Peyer's patch (tissue), 4 donors: Measurements from ENCODE around the gene PHLDB1. TPM values are rescaled to one million over a fixed set of nuclear protein-coding genes. Genes with fewer than 3 reads are reported as not detected.
"Not testable (repeated sequence)": the region's sequence is repeated elsewhere in the genome, so short reads cannot be mapped to it uniquely, and the experiment has no call there.

Source experiments
- DNase-seq, 3 donors: peaks; one replicate each; pipeline ENCODE4 v3.0.0-alpha.2; 2017 to 2019
- H3K27ac ChIP-seq, 4 donors: fragments of 200-600 bp; sonication (generic); one replicate each; pipeline ENCODE4 v1.5.1; 2016 to 2019
- H3K27me3 ChIP-seq, 2 donors: fragments of 200-600 bp; sonication (generic); one replicate each; pipeline ENCODE4 v1.5.1; 2019
- H3K36me3 ChIP-seq, 3 donors: fragments of 200-600 bp; sonication (generic); one replicate each; pipeline ENCODE4 v1.5.1; 2016 to 2019
- H3K4me1 ChIP-seq, 4 donors: fragments of 200-600 bp; sonication (generic); one replicate each; pipeline ENCODE4 v1.5.1; 2016 to 2019
- H3K4me3 ChIP-seq, 4 donors: fragments of 200-600 bp; sonication (generic); 1 replicate in 3 of 4; 2 replicates in 1 of 4; pipeline ENCODE4 v1.5.1; 2016 to 2019; ENCODE audit warnings: mild to moderate bottlenecking in 1 of 4
- H3K9me3 ChIP-seq, 4 donors: fragments of 200-600 bp; sonication (generic); one replicate each; pipeline ENCODE4 v1.5.1; 2016 to 2019; ENCODE audit warnings: mild to moderate bottlenecking in 1 of 4
- CTCF ChIP-seq, 6 experiments: fragments of 450-650 bp in 4 of 6; fragments of 200-600 bp in 2 of 6; sonication (generic) in 1 of 6; IDR thresholded peaks; one replicate each; pipeline ENCODE4 v1.5.1; 2017 to 2019; ENCODE audit warnings: antibody characterized with exemption in 6 of 6, mild to moderate bottlenecking in 3 of 6, moderate library complexity in 1 of 6
- POLR2A ChIP-seq, 2 donors: fragments of 450-650 bp; IDR thresholded peaks; one replicate each; pipeline ENCODE4 v1.5.1; 2017; ENCODE audit warnings: antibody characterized with exemption in 2 of 2, mild to moderate bottlenecking in 2 of 2, moderate library complexity in 2 of 2
- total RNA-seq, 4 donors: library from RNA; depleted of rRNA; stranded (reverse); fragments of >200 nt; gene quantifications; one replicate each; pipeline ENCODE4 v1.1.0, GENCODE V29; 2016

Gene PHLDB1
- total RNA-seq, 4 donors from 2014 or later, result 32.4 to 380 (median 93.8) TPM

DNA sequence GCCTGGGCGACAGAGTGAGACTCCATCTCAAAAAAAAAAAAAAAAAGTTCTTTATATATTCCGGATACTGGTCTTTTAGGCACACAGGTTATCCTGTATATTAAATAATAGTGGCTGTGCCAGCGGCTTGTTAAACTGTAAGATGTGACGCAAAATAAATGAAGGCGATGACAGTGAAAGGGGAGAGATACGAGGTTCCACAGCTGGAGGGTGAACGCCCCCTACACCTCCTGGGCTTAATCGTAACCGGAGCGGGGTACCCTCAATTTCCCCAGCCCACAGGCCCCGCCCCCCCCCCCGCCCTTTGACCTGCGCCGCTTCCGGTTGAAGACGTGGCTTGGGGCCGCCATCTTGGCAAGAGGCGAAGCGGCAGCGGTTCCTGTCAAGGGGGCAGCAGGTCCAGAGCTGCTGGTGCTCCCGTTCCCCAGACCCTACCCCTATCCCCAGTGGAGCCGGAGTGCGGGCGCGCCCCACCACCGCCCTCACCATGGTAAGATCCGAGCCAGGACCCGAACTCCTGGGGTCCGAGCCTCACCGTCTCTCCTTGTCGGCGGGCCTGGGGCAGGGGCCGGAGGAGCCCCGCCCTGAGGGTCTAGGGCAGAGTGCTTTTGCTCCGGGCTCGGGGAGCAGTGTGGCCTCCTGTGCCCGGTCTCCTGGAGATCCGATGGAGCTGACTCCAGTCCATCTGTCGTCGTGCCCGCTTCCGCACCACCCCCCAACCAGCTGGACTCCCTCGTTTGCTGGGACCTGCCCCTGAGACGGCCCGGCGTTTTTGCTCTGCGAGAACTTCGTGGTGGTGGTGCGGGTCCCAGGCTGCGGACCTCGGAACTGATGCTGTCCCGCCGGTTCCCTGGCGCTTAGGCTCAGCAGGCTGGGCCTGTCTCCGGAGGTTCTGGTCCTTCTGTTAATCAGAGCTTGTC, 35.1 kb upstream of the PHLDB1 start, which contains the start of gene ARCN1:
TSS of gene ARCN1 (plus strand) at position 349 of the 920 bp plus-strand sequence. CDS start at position 488, 139 bp downstream.
- H3K27me3 ChIP-seq, result no peaks in the 10 kb centered on the region
- peak; percentile 17 to 54 for TF ChIP-seq POLR2A (IDR thresholded peaks at IDR 0.05)
- no peak for TF ChIP-seq CTCF (IDR thresholded peaks at IDR 0.05)
- peak; percentile 80 to 90 (median 89) for DNase-seq
- peak within 1 kb of the TSS; percentile 95 to 99 (median 98) for H3K27ac ChIP-seq
- H3K4me1 ChIP-seq, result peaks cover 3 to 26% (median 13%) of the 10 kb centered on the region in 4 donors
- no peaks in the 10 kb centered on the region for H3K9me3 ChIP-seq
- H3K4me3 ChIP-seq, result peak within 1 kb of the TSS; percentile 89 to 99 (median 94)
- no peaks in the 10 kb centered on the region for H3K36me3 ChIP-seq

GRCh38 chr11:118572981-118573550, 34.3 kb upstream of the PHLDB1 start:
- Histone ChIP-seq H3K27ac (peak overlapping the region; percentile 95 to 99 (median 98)), H3K9me3 (no peaks in the 10 kb centered on the region), H3K27me3 (no peaks in the 10 kb centered on the region), H3K36me3 (no peaks in the 10 kb centered on the region), H3K4me1 (peaks cover 3 to 26% (median 13%) of the 10 kb centered on the region in 4 donors), H3K4me3 (peak overlapping the region; percentile 89 to 99 (median 94))
- no peak for DNase-seq
- TF ChIP-seq POLR2A (IDR thresholded peaks at IDR 0.05) (no peak), CTCF (IDR thresholded peaks at IDR 0.05) (no peak)

DNA sequence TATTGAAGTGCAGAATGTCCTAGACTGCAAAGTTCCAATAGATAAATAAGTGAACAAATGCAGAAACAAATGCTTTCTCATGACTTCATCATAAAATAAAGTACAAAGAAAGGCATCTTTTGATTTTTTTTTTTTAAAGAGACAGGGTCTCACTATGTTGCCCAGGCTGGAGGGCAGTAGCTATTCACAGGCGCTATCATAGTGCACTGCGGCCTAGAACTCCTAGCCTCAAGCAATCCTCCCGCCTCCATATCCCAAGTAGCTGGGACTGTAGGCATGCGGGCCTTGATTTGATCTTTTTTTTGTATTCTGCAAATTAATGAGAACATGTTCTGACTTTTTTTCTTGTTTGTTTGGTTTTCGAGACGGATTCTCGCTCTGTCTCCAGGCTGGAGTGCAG, 32.8 kb upstream of the PHLDB1 start:
- DNase-seq, result no peak
- no peaks in the 10 kb centered on the region for H3K36me3 ChIP-seq
- no peak overlapping the region for H3K27ac ChIP-seq
- peak overlapping the region in 1 of 4 donors; percentile 96 for H3K4me3 ChIP-seq
- H3K9me3 ChIP-seq, result no peaks in the 10 kb centered on the region
- H3K4me1 ChIP-seq, result peaks cover 3 to 30% (median 13%) of the 10 kb centered on the region in 4 donors
- no peaks in the 10 kb centered on the region for H3K27me3 ChIP-seq
- TF ChIP-seq POLR2A (IDR thresholded peaks at IDR 0.05) (no peak), CTCF (IDR thresholded peaks at IDR 0.05) (no peak)

DNA sequence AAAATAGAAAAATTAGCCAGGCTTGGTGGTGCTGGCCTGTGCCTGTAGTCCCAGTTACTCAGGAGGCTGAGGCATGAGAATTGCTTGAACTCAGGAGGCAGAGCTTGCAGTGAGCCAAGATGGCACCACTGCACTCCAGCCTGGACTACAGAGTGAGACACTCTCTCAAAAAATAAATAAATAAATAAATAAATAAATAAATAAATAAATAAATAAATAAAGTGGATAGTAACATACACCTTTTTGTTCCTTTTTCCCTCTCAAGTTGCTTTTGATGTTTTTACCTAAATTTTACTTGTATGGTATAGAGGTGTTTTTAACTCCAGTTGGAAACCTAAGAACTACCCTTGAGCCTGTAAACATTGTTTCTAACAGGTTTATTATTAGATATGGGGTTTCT, 29.4 kb upstream of the PHLDB1 start:
- H3K4me1 ChIP-seq, result peaks cover 3 to 30% (median 13%) of the 10 kb centered on the region in 4 donors
- H3K9me3 ChIP-seq, DNase-seq, H3K27ac ChIP-seq, H3K27me3 ChIP-seq, H3K4me3 ChIP-seq: not testable (repeated sequence)
- peaks cover 0 to 19% (median 0%) of the 10 kb centered on the region in 3 donors for H3K36me3 ChIP-seq

GRCh38 chr11:118581057-118581456, 26.4 kb upstream of the PHLDB1 start:
- TF ChIP-seq CTCF (IDR thresholded peaks at IDR 0.05) (no peak), POLR2A (IDR thresholded peaks at IDR 0.05) (no peak)
- peaks cover 0 to 49% (median 0%) of the 10 kb centered on the region in 3 donors for H3K36me3 ChIP-seq
- H3K27ac ChIP-seq, result no peak overlapping the region
- H3K27me3 ChIP-seq, result no peaks in the 10 kb centered on the region
- DNase-seq, result no peak
- no peaks in the 10 kb centered on the region for H3K9me3 ChIP-seq
- no peak overlapping the region for H3K4me3 ChIP-seq
- peaks cover 0 to 4% (median 0%) of the 10 kb centered on the region in 4 donors for H3K4me1 ChIP-seq

DNA sequence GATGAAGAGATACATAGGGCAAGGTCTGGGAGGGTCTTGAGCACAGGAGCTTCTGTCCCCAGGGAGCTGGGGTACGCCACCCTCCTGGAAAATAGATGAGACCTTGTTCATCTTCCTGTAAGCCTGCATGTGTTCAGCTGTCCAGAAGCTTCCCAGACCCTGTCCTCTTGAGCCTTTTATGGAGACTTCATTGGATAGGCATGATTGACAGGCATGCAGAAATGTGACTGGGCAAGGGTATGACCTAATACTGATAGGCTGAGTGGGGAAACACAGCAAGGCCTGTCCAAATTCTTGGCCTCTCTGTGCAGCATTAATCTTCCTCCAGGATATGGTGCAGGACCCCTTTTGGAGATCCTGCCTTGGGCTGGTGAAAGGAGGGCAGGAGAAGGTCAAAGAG, 19.5 kb upstream of the PHLDB1 start:
- Histone ChIP-seq H3K27me3 (no peaks in the 10 kb centered on the region), H3K36me3 (peaks cover 0 to 100% (median 2%) of the 10 kb centered on the region in 3 donors)
- DNase-seq, result no peak

More for the DNA sequence above, 19.5 kb upstream of the PHLDB1 start:
- H3K27ac ChIP-seq, result no peak overlapping the region
- H3K4me1 ChIP-seq, result no peaks in the 10 kb centered on the region
- H3K4me3 ChIP-seq, result no peak overlapping the region
- H3K9me3 ChIP-seq, result no peaks in the 10 kb centered on the region
- TF ChIP-seq CTCF (IDR thresholded peaks at IDR 0.05) (no peak), POLR2A (IDR thresholded peaks at IDR 0.05) (no peak)
